GM21528 (cell line): ENCODE measurements around the gene TINCR.

Source experiments
- ATAC-seq: cut with Tn5 transposase; IDR thresholded peaks from one replicate; pipeline ENCODE4 v1.9.1; 2021; ENCODE audit warnings: mild to moderate bottlenecking, moderate library complexity; ENCODE audit not compliant: unreplicated experiment, low FRiP score

The TINCR gene

GRCh38 chr19:5522106-5522505 lies 45.6 kb downstream of the TINCR start:
- no peak for ATAC-seq

- ATAC-seq = no peak
Measured at GRCh38 chr19:5520501-5520900, 47.3 kb downstream of the TINCR start.

- ATAC-seq = no peak
Measured at GRCh38 chr19:5519076-5519475, 48.7 kb downstream of the TINCR start.

- no peak for ATAC-seq
Measured at GRCh38 chr19:5515737-5516136, 52.0 kb downstream of the TINCR start.

DNA sequence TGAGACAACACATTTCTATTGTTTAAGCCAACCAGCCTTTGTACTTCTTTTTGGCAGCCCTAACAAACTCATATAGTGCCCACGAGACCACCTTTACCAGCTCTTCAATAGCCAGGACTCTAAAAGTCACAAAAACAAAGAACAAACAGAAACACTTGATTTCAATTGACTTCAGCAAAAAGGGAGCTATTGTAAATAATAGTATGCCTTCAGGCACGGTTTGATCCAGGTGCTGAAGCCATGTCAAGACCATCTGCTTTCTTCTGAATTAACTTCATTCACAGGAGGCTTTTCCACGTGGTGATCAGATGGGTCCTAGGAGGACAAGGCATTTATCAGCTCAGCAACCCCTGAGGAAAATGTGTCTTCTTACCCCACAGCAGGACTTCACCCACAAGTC lies 53.8 kb downstream of the TINCR start:
- no peak for ATAC-seq

DNA sequence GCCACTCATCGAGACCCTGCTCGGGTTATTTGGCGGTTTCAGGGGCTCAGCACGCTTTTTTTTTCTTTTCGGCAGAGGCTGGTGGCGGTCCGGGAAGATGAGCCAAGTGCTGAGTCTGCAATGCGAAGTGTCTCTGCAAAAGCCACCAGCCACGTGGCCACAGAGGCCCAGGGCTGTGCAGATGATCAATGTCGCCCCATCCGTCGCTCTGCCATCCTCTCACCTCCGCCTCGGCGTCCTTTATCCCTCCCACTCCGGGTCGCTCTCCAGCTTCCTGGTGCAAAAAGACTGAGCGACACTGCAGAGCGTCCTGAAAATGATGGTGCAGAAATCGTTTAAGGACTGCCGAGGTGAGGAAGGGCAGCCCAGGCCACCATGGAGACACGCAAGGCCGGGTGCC lies 55.0 kb downstream of the TINCR start:
- no peak for ATAC-seq
